ENCODE data around the gene GIGYF2.

Gene GIGYF2

DNA sequence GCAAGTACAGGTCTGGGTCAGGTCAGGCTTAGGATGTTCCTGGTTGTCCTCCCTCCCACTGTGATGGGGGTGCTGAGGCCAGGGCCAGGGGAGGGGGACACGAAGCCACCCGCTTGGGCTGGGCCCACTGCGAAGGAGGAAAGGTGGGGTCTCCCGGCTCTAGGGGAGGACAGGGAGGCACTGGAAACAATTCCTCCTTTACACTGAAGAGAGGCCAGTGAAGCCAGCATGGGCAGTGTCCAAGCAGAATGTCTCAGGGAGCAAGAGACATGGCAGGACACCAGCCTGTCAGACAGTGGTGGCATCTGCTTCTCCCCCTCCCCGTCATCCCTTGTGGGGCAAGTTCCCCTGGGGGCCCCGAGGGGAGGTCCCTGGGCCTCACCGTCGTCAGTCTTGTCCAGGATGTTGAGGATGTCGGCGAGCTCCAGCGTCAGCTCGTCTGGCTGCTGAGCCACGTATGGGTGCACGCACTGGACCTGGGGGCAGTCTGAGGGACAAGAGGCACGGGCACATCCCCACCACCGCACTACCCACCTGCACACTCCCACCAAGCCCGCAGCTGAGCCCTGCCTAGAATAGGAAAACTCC lies 183.7 kb downstream of the GIGYF2 start:
- no peak for DNase-seq (ENCODE audit: low spot score)

DNA sequence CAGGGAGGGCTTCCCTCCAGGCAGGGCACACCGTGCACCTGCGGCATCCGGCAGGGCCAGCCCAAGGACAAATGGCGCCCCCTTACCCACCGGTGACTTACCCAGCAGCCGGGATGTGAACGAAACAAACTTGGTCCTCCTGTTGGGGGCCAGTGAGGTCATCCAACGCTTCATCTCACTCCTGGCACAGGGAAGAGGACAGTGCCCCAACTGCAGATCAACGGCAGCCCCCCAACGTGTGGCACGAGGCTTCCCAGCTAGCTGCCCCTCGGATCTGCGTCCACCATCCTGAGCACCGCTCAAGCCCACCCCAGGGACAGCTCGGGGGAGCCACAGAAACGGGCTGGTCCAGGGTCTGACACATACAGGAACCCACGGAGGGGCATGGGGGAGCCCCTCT lies 185.0 kb downstream of the GIGYF2 start:
- DNase-seq (ENCODE audit: low spot score), result no peak

DNA sequence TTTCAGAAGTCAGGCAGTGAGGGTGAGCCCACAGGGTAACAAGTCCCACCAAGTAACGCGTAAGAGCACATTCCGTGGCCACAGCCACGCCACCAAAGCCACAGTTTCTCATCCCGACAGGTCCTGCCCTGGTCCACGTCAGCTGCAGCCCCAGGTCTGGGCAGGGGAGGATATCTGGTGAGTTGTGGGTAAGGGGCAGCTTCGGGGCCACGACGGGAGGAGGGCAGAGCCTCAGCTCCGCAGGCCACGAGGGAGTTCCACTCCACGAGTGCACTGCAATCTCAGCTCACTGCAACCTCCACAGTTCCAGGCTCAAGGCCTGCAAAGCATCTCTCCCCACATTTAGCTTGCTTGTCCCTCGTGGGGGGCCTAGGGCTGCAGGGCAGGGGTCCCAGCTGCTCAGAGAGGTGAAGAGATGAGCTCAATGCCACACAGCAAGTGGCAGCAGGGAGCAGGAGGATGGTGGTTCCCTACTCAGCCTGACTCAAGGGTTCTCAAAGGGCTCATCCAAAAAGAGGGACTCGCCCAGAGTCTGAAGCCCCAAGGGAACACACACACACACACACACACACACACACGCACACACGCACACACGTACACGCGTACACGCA lies 185.5 kb downstream of the GIGYF2 start:
- no peak for DNase-seq (ENCODE audit: low spot score)

DNA sequence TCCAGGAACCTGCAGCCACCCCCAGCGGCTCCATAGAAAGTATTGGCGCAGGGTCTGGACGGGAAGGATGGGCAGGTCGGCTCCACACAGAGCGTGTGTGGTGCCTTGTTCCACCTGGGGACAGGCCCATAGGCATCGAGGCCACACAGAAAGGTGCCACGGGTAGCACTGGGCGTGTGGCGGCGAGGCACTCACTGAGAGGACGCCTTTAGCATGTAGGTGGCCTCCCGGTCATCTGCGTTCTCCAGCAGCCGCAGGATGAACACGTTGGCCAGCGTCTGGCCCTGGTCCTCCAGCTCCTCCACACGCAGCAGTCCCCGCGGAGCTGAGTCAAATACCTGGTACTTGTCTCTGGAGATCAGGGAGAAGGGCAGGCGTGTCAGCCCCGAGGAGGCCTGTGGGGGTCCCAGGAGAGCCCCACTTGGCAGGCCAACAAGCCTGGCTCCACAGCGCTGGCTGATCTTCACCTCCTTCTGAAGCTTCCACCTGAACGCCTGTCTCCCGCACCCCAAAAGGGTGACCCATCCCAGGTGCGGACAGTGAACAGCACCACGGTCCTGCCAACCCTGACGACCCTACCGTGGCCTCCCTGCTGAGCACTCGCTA lies 186.1 kb downstream of the GIGYF2 start:
- DNase-seq (ENCODE audit: low spot score), result no peak

DNA sequence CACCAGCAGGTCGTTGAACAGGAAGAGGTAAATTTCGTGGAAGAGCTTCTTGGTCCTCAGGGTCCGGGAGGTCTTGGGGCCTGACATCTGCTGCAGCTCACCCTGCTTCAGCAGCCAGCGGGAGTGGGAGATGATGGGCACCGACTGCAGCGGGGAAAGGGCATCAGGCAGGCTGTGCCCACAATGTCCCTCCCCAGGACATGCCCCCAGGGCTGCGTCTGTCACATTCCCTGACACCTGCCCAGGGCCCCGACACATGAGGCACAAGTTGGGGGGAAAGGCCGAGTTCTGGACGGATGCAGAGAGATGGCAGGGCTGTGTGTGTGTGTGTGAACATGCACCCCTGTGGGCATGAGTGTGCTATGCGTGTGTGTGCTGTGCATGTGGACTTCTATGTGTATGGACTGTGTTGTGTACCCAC lies 186.9 kb downstream of the GIGYF2 start:
- no peak for DNase-seq (ENCODE audit: low spot score)

DNA sequence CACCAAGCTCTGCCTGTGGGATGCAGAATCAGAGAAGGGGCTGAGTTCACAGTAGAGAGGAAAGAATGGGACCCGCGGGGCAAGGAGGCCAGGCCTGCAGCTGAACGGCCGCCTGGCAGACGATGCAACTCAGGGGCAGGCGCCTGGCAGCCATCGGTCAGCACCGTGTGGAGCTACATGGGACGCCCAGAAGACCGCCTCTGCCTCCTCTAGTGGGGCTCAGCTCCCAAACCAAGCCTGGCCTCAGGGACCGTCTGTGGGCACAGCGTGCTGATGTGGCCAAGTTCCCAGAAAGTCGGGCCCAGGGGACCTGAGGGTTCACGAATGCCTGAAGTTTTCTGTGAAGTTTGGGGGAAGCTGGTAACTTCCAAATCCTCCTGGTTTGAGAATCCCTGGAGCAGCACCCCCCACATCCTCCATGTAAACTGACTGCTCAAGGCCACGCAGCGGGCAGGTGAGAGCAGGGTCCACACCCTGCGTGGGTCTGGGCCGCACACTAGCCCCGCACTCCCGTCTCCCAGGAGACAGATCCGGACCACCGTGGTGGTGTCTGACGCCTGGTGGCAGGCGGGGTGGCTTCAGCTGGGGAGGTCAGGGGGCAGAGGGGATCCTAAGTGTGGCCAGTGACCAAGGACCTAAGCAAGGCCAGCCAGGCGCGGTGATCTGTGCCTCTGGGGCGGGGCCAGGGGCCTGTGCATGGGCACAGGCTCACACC lies 187.6 kb downstream of the GIGYF2 start:
- no peak for DNase-seq (ENCODE audit: low spot score)

DNA sequence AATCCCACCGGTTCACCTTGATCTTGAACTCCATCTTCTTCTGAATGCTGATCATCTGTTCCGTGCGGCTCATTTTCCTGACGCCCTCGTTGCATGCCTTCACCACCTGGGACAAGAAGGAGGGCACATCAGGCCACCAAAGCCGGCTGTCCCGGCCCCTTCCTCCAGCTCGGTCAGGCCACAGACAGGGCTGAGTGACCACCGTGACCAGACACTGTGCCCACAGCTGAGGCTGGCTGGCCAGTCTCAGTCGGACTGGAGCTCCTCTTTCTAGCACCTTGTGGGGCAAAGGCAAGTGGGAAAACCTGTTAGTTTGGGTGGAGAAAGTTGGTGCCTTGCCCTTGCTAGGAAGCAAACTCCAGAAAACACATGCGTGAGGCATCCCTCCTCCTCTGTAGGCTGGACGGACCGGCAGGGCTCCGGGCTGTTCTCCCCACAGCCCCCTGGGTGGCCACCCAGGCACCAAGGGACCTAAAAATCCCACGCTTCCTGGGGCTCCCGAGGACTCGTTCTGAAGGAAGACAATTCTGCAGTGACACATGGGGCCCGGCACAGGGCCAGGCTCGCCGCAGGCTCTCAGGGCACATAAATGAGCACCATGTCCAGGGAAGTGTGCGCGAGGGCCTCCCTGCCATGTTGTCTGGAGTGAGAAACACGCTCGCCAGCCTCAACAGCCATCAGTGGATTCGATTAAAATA lies 188.3 kb downstream of the GIGYF2 start:
- DNase-seq (ENCODE audit: low spot score), result no peak

DNA sequence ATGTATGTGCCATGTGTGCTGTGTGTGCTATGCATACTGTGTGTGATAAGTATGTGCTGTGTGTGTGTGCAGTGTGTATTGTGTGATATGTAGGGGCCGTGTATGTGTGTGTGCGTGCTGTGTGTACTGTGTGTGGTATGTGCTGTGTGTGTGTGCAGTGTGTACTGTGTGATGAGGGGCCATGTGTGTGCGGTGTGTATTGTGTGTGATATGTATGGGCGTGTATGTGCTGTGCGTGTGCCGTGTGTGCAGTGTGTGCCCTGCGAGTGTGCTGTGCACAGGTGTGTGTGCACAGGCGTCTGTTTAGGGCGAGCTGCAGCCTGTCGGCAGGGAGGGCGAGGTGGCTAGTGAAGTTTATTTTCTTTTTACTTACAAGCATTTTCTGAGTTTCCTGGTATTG lies 189.0 kb downstream of the GIGYF2 start:
- no peak for DNase-seq (ENCODE audit: low spot score)

DNA sequence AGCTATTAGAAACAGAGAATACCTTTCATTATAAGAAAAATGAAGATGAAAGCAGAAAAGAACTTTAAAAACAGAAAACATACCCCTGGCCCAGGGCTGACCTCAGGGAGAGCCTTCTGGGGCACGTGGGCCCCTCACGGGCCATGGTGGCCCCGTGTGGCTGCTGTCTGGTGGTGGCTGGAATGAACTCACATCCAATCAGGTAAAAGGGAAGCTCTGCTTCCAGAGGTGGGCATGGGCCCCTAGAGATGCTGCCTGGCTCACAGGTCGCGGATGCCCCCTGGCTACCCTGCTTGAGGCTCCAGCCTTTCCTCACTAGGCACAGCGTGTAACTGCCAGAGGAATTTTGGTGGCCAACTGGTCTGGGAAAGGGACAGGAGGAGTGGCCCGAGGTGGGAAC lies 189.5 kb downstream of the GIGYF2 start:
- DNase-seq (ENCODE audit: low spot score), result no peak

DNA sequence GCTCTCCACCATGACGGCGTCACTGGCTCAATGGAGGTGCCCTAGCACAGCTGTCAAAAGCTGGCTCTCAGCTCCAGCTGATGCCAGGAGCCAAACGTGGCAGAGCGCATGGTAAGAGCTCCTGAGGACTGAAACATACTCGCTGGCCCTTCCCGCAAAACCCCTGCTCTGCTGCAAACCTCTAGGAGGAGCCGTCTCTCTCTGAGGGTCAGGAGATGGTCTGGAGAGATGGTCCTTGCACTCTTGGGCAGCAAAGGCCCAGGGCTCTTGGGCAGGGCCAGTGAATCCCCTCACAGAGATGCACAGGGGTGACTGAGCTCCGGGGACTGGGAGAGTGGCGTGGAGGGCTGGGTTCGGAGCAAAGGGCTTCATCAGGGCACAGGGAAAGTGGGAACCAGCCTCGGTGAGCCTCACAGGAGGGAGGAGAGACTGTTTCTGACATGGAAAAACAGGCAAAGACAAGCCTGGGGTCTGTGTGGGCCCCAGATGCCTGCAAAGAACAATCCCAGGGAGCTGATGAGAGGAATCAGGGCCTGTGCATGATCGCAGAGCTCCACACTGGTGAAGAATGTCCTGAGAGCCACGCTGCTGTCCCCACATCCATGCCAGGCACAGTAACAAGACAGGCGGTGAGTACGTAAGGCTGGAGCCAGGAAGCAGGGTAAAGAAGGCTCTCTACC lies 190.2 kb downstream of the GIGYF2 start:
- no peak for DNase-seq (ENCODE audit: low spot score)

DNA sequence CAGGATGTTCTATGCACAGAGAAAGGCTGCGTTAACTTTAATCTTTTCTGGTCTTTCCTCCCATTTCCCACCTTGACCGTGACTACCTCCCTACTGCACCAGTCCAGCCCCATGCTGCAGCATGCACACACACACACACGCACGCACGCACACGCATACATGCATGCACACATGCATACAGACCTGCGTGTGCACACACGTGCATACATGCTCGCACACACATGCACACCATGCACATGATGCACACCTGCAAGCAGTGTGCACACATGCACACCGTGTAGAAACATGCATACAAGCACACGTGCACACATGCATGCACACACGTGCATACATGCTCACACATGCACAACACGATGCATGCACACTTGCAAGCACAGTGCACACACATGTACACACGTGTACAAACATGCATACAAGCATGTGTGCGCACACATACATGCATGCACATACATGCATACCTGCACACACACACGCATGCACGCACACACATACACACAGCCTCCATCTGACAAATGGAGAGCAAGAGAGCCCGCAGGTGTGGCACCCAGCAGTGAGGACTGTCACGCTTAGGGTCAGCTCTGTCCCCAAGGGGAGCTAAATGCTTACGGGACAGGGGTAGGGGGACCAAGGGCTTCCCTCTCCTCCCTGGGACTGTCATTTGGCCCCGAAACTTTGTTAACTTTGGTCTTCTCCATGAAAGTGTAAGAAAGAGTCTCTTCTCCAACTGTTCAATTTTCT lies 191.1 kb downstream of the GIGYF2 start:
- DNase-seq (ENCODE audit: low spot score), result no peak

DNA sequence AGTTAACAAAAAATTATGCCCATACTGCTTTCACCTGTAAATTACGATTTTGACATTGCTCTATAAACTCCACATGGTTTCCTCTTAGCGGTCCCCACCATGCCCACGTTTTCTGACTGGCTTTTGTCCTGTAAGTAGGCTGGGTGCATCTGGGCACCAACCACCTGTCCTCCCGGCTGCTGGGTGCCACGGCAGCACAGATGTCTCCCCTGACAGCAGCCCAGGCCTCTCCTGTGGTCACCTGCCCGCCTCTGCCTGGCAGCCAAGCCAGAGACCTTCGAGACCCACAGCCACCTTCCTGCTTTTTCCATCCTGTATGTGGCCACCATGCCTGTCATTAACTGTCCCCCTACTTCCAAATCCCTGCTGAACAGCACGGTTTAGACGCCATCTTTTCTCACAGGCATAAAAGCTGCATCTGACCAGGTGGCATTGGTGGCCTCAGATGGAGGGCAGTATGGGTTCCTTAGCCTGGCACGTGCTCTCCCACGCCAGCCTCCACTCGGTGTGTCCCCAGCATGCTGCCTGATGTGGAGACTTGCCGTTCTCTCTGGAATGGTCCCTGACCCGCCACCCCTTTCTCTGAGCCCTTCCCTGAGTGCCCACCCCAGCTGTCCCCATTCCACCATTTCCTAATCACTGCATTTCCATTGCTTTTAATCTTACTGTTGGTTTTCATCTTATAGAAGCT lies 191.9 kb downstream of the GIGYF2 start:
- DNase-seq (ENCODE audit: low spot score), result no peak

DNA sequence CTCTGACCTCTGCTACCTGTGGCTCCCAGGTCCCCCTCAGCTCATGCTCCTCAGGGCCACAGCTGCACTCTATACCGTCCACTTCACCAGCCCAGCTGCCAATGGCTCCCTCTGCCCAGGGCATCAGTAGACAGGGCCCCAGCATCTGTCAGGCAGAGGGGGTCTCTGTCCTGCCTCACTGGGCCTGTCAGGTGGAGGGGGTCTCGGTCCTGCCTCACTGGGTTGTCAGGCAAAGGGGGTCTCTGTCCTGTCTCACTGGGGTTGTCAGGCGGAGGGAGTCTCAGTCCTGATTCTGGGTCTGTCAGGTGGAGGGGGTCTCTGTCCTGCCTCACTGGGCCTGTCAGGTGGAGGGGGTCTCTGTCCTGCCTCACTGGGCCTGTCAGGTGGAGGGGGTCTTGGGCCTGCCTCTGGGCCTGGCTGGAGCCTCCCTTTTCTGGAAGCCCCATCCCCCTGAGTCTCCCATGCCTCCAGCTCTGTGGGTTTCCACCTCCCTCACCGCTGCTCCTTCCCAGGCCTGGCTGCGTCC lies 192.8 kb downstream of the GIGYF2 start:
- DNase-seq (ENCODE audit: low spot score), result no peak

DNA sequence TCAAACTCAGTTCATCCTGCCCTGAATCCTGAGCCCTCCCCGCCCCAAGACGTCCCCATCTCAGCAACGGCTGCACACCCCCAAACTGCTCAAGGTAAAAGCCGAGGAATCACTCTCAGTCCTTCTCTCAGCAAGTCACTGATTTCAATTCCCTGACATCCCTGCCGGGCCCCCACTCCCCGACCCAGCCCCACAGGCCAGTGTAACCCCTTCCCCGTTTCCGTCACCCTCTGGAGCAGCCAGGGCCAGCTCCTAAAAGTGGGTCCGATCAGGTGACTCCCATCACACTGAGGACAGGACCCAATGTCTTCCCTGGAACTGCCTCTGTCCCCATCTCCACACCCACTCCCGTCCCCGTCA lies 193.4 kb downstream of the GIGYF2 start:
- no peak for DNase-seq (ENCODE audit: low spot score)

DNA sequence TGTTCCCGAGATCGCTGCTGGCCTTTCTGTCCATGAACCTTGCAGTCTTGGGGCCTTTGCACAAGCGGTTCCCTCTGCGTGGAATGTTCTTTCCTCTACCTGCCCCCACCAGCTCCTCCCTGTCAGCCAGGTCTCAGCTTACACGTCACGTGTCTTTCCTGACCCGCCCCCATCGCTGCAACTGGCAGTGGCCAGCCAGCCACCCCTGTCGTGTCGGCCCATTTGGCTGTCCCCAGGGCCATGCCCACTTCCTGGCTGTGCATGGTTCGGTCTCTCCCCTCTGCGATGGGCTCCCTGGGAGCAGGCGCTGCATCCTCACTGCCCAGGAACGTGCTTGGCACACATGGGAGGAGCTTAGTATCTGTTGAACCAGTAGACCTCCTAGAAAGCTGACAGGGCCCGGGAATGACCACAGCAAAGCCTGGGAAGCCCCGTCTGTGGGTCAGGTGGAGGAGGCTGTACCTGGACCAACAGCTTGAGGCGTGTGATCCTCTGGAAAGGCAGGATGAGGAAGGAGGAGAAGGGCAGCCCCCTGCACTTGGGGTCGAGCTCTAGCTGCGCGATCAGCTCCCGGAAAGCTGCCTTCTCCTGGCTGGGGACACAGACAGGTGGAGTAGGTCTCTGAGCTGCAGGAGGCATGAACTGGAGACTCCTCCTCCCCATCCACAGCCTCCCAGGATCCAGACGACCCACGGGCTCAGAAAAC lies 193.9 kb downstream of the GIGYF2 start:
- no peak for DNase-seq (ENCODE audit: low spot score)

DNA sequence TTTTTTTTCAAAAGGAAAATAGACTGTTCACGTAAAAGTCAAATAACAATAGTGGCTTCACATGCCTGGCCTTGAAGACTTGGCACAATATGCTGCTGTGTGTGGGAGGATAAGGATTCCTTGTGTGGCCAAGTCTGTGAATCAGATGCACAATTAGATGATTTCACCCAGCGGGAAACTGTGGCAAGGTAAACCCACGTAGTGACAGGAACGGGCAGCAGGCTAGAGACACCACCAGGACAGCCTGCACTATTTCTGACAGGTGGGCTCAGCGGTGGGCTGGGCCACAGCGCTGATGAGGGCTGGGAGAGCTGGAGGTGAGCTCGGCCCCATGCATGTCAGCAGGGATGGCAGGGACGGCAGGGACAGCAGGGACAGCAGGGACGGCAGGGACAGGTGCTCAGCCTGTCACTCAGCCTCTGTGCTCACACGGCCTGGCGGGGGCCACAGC lies 194.5 kb downstream of the GIGYF2 start:
- DNase-seq (ENCODE audit: low spot score), result no peak

DNA sequence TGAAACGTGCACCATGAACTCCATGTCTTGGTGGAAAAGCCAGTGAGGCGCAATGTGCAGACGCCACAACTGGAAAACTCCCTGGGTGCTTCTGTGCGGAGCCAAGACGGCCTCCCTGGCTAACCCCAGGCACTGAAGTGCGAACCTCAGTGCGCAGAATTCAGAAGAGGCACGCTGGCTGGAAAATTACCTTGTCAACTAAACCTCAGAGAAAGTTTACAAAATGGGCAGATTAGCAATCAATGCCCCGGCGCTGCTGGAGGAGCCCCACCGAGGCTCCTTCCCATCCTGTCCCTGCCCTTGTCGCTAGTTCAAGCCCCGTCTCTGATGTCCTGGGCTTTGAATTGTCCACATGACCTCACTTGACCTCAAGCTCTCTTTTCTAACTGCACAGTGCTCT lies 195.1 kb downstream of the GIGYF2 start:
- DNase-seq (ENCODE audit: low spot score), result no peak

DNA sequence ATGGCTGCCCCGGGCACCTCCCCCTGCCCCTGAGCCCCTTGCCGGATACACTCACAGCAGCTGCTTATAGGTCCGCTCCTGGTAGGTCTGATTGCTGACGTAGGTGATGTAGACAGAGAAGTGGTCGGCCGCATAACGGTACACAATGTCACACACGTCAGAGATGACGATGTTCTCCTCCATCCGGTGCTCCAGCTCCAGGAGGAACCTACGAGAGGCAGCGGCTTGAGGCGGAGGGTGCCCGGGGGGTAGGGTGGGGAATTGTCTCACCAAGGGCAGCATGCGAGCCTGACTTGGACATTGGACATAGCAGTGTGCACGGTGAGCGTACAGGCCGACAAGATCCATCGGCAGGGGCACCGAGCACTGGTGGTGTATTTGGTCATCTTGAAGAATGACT lies 195.7 kb downstream of the GIGYF2 start:
- DNase-seq (ENCODE audit: low spot score), result no peak

DNA sequence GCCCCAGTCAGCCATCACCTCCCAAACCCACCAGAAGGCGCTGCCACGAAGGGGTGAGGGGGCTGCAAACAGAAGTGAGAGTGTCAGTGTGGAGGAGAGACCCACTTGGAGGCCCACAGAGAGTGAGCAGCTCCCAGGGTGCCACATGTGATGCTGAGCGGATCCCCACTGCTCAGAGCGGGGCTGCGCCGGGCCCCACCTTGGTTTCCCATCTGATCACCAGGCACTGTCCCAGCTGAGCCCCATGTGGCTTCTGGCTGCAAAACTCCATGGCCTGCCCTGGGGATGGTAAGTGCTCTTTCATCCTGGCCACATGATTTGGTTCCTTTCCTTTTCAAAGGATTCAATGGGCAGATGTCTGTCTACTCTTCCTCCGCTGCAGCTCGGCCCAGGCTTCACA lies 196.7 kb downstream of the GIGYF2 start:
- DNase-seq (ENCODE audit: low spot score), result no peak

DNA sequence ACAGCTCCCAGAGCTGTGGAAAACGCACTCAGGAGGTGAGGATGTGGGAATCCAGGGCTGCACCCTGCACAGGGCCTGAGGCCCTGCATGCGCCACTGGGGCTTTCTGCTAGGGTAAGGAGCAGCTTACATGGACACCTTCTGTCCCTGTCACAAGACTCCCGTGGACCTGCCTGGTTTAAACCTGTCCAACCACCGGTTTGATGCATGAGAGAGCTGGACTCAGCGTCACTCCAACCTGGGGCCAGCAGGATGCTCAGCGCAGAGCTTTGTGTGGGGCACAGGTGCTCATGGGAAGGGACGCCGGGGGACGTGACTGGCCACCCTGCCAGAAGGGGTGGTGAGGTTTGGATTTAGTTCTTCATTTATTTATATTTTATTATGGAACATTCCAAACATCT lies 197.1 kb downstream of the GIGYF2 start:
- DNase-seq (ENCODE audit: low spot score), result no peak
